DOHH2 (cell line): ENCODE data around the gene HOXB8.

ENCODE experiments used
- H3F3A ChIP-seq: fragments of 200-600 bp; sonication (generic), shearing (Covaris generic); 2 replicates; pipeline ENCODE4 v1.6.0; 2016; ENCODE audit warnings: antibody characterized with exemption, mild to moderate bottlenecking; ENCODE audit not compliant: control insufficient read depth, insufficient read depth
- H3K27ac ChIP-seq: fragments of 200-600 bp; sonication (generic); 2 replicates; pipeline ENCODE4 v1.5.1; 2014; ENCODE audit warnings: low read depth, mild to moderate bottlenecking, low read length, moderate library complexity
- H3K27me3 ChIP-seq: fragments of 200-600 bp; sonication (generic); 2 replicates; pipeline ENCODE4 v1.6.1; 2014; ENCODE audit warnings: mild to moderate bottlenecking, low read length, mixed read lengths; ENCODE audit not compliant: control insufficient read depth
- H3K36me3 ChIP-seq: fragments of 200-600 bp; sonication (generic); 2 replicates; pipeline ENCODE4 v1.6.1; 2014; ENCODE audit warnings: mild to moderate bottlenecking, low read length, moderate library complexity, mixed read lengths; ENCODE audit not compliant: control insufficient read depth
- H3K4me1 ChIP-seq: fragments of 200-600 bp; sonication (generic); 2 replicates; pipeline ENCODE4 v1.6.1; 2014; ENCODE audit warnings: mild to moderate bottlenecking, low read length, mixed read lengths; ENCODE audit not compliant: control insufficient read depth
- H3K4me2 ChIP-seq: fragments of 200-600 bp; sonication (generic); 2 replicates; pipeline ENCODE4 v1.6.0; 2014; ENCODE audit warnings: mild to moderate bottlenecking, low read length, moderate library complexity
- H3K4me3 ChIP-seq: fragments of 200-600 bp; sonication (generic); 2 replicates; pipeline ENCODE4 v1.5.1; 2014; ENCODE audit warnings: mild to moderate bottlenecking, low read length, mixed read lengths
- H3K79me2 ChIP-seq: fragments of 200-600 bp; sonication (generic); 2 replicates; pipeline ENCODE4 v1.6.1; 2014; ENCODE audit warnings: mild to moderate bottlenecking, low read length, mixed read lengths; ENCODE audit not compliant: control insufficient read depth
- H3K9me2 ChIP-seq: fragments of 200-600 bp; sonication (generic); replicated peaks from 2 replicates; pipeline ENCODE4 v1.6.1; 2014; ENCODE audit warnings: mild to moderate bottlenecking, low read length, mixed read lengths; ENCODE audit not compliant: control insufficient read depth
- H3K9me3 ChIP-seq: fragments of 200-600 bp; sonication (generic); 2 replicates; pipeline ENCODE4 v1.6.1; 2014; ENCODE audit warnings: antibody characterized with exemption, low read length, mixed read lengths; ENCODE audit not compliant: control insufficient read depth, insufficient read depth
- H4K20me1 ChIP-seq: fragments of 200-600 bp; sonication (generic); 2 replicates; pipeline ENCODE4 v1.6.0; 2014; ENCODE audit warnings: low read depth, mild to moderate bottlenecking, antibody characterized with exemption, low read length, moderate library complexity; ENCODE audit not compliant: control insufficient read depth, insufficient read depth
- EZH2phosphoT487 ChIP-seq: fragments of 200-600 bp; sonication (generic); IDR thresholded peaks from 2 replicates; pipeline ENCODE4 v1.6.1; 2017; ENCODE audit warnings: borderline replicate concordance, mild to moderate bottlenecking, antibody characterized with exemption, low read length, moderate library complexity, mixed read lengths
- TF ChIP-seq, protein P1 (sequence below): fragments of 200-600 bp; sonication (generic); IDR thresholded peaks from one replicate; pipeline ENCODE4 v1.5.1; 2014; ENCODE audit warnings: antibody characterized with exemption, mild to moderate bottlenecking, low read depth, low read length; ENCODE audit not compliant: poor library complexity, severe bottlenecking

The HOXB8 gene

GRCh38 chr17:48568499-48569239 is 46.4 kb downstream of the HOXB8 start:
- Histone ChIP-seq H3K4me2 (no peak overlapping the region), H4K20me1 (no peaks in the 10 kb centered on the region), H3K4me3 (no peak overlapping the region), H3F3A (no peaks in the 10 kb centered on the region), H3K4me1 (no peaks in the 10 kb centered on the region), H3K79me2 (no peaks in the 10 kb centered on the region), H3K27ac (no peak overlapping the region), H3K27me3 (no peaks in the 10 kb centered on the region), H3K36me3 (no peaks in the 10 kb centered on the region; the same call in 1 of the 2 replicates), H3K9me2 (no peaks in the 10 kb centered on the region), H3K9me3 (no peaks in the 10 kb centered on the region)
- TF ChIP-seq EZH2phosphoT487, result no peak
- TF ChIP-seq, protein P1, sequence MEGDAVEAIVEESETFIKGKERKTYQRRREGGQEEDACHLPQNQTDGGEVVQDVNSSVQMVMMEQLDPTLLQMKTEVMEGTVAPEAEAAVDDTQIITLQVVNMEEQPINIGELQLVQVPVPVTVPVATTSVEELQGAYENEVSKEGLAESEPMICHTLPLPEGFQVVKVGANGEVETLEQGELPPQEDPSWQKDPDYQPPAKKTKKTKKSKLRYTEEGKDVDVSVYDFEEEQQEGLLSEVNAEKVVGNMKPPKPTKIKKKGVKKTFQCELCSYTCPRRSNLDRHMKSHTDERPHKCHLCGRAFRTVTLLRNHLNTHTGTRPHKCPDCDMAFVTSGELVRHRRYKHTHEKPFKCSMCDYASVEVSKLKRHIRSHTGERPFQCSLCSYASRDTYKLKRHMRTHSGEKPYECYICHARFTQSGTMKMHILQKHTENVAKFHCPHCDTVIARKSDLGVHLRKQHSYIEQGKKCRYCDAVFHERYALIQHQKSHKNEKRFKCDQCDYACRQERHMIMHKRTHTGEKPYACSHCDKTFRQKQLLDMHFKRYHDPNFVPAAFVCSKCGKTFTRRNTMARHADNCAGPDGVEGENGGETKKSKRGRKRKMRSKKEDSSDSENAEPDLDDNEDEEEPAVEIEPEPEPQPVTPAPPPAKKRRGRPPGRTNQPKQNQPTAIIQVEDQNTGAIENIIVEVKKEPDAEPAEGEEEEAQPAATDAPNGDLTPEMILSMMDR, result no peak

- TF ChIP-seq, protein P1, result no peak
- no peak for TF ChIP-seq EZH2phosphoT487
- Histone ChIP-seq H3F3A (no peaks in the 10 kb centered on the region), H3K4me2 (no peak overlapping the region), H3K4me3 (no peak overlapping the region), H3K9me2 (no peaks in the 10 kb centered on the region), H3K79me2 (no peaks in the 10 kb centered on the region), H3K27ac (no peak overlapping the region), H4K20me1 (no peaks in the 10 kb centered on the region), H3K9me3 (no peaks in the 10 kb centered on the region), H3K36me3 (no peaks in the 10 kb centered on the region; the same call in 1 of the 2 replicates), H3K27me3 (no peaks in the 10 kb centered on the region), H3K4me1 (no peaks in the 10 kb centered on the region)
Observed at GRCh38 chr17:48567646-48568354, 47.3 kb downstream of the HOXB8 start.

DNA sequence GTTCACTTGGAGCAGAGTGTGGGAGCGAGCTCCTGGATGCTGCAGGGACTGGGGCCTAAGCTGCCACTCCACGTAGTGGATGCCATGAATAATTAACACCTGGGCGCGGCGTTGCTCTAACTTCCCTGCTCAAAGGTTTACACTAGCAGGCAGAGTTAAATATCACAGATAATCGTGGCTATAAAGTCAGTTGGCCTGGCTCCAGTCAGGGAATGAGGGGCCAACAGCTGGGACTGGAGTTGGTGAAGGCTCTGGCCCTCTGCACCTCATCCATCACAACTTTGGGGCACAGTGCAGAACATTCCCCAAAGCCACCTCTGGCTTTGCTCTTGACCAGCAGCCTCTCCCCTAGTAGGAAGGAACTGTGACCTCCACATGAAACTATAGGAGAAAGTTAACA is 47.9 kb downstream of the HOXB8 start:
- Histone ChIP-seq H3K9me3 (no peaks in the 10 kb centered on the region), H3K4me2 (no peak overlapping the region), H3K4me1 (no peaks in the 10 kb centered on the region), H3K27ac (no peak overlapping the region), H3K27me3 (no peaks in the 10 kb centered on the region), H3F3A (no peaks in the 10 kb centered on the region), H3K4me3 (no peak overlapping the region), H3K9me2 (no peaks in the 10 kb centered on the region), H3K36me3 (no peaks in the 10 kb centered on the region; the same call in 1 of the 2 replicates), H3K79me2 (no peaks in the 10 kb centered on the region), H4K20me1 (no peaks in the 10 kb centered on the region)
- no peak for TF ChIP-seq EZH2phosphoT487
- TF ChIP-seq, protein P1, result no peak
